Measurements from ENCODE around the gene AIF1L.

- TF ChIP-seq CTCF (IDR thresholded peaks at IDR 0.05) (no peak), POLR2A (IDR thresholded peaks at IDR 0.05) (no peak)
Measured at GRCh38 chr9:131161585-131161984, 65.3 kb downstream of the AIF1L start.
